ENCODE data around the gene CDC42EP2.
"Not testable (repeated sequence)": the region's sequence is repeated elsewhere in the genome, so short reads cannot be mapped to it uniquely, and the experiment has no call there.

CDC42EP2 gene

DNA sequence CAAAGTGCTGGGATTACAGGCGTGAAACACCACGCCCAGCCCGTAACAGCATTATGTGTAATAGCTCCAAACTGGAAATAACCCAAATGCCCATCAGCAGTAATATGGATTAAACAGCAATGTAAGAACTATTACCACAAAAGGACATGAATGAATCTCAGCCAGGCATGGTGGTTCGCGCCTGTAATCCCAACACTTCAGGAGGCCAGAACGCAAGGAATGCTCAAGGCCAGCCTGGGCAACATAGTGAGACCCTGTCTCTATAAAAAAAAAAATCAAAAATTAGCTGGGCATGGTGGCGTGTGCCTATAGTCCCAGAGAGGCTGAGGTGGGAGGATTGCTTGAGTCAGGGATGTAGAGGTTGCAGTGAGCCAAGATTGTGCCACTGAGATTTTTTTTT is 15.9 kb downstream of the CDC42EP2 start:
- TF ChIP-seq EZH2phosphoT487 (IDR thresholded peaks at IDR 0.05; ENCODE audit: borderline replicate concordance, low read length) (no peak), CTCF (IDR thresholded peaks at IDR 0.05; ENCODE audit: low read depth, low read length, poor library complexity, severe bottlenecking) (no peak)
- no peak overlapping the region for H3K4me2 ChIP-seq (ENCODE audit: low read length)

DNA sequence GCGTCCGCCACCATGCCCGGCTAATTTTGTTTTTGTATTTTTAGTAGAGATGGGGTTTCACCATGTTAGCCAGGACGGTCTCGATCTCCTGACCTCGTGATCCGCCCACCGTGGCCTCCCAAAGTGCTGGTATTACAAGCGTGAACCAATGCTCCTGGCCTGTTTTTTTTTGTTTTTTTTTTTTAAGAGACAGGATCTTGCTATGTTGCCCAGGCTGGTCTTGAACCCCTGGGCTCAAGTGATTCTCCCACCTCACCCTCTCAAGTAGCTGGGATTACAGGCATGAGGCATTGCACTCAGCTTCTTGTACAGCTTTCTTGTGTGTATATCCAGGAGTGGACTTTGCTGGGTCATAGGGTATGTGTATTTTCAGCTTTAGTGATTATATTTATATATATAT is 17.9 kb downstream of the CDC42EP2 start:
- H3K4me3 ChIP-seq (ENCODE audit: low read length); H3K27me3 ChIP-seq (ENCODE audit: control insufficient read depth, low read length); H3K27ac ChIP-seq (ENCODE audit: low read depth, low read length); H3K9me2 ChIP-seq (replicated peaks; ENCODE audit: control insufficient read depth, low read length); H3K4me2 ChIP-seq (ENCODE audit: low read length); H3K9me3 ChIP-seq (ENCODE audit: control insufficient read depth, insufficient read depth, low read length): not testable (repeated sequence)
- H4K20me1 ChIP-seq (ENCODE audit: control insufficient read depth, insufficient read depth, low read depth, low read length): peaks cover 14% of the 10 kb centered on the region; the same call in 1 of the 2 replicates
- peaks cover 13% of the 10 kb centered on the region for H3F3A ChIP-seq (ENCODE audit: control insufficient read depth, insufficient read depth)
- H3K4me1 ChIP-seq (ENCODE audit: control insufficient read depth, low read length): peaks cover 30% of the 10 kb centered on the region
- H3K36me3 ChIP-seq (ENCODE audit: control insufficient read depth, low read length): peaks cover 20% of the 10 kb centered on the region
- peaks cover 38% of the 10 kb centered on the region for H3K79me2 ChIP-seq (ENCODE audit: control insufficient read depth, low read length)

More for the DNA sequence above, 15.9 kb downstream of the CDC42EP2 start:
- peaks cover 13% of the 10 kb centered on the region for H3F3A ChIP-seq (ENCODE audit: control insufficient read depth, insufficient read depth)
- H3K9me2 ChIP-seq (replicated peaks; ENCODE audit: control insufficient read depth, low read length): no peaks in the 10 kb centered on the region
- H3K4me1 ChIP-seq (ENCODE audit: control insufficient read depth, low read length): peaks cover 30% of the 10 kb centered on the region
- H3K4me3 ChIP-seq (ENCODE audit: low read length): no peak overlapping the region
- H3K27me3 ChIP-seq (ENCODE audit: control insufficient read depth, low read length): no peaks in the 10 kb centered on the region
- peaks cover 10% of the 10 kb centered on the region for H3K36me3 ChIP-seq (ENCODE audit: control insufficient read depth, low read length)
- no peak overlapping the region for H3K27ac ChIP-seq (ENCODE audit: low read depth, low read length)
- H4K20me1 ChIP-seq (ENCODE audit: control insufficient read depth, insufficient read depth, low read depth, low read length): peaks cover 9% of the 10 kb centered on the region; the same call in 1 of the 2 replicates
- peaks cover 19% of the 10 kb centered on the region for H3K79me2 ChIP-seq (ENCODE audit: control insufficient read depth, low read length)
- no peaks in the 10 kb centered on the region for H3K9me3 ChIP-seq (ENCODE audit: control insufficient read depth, insufficient read depth, low read length)

DNA sequence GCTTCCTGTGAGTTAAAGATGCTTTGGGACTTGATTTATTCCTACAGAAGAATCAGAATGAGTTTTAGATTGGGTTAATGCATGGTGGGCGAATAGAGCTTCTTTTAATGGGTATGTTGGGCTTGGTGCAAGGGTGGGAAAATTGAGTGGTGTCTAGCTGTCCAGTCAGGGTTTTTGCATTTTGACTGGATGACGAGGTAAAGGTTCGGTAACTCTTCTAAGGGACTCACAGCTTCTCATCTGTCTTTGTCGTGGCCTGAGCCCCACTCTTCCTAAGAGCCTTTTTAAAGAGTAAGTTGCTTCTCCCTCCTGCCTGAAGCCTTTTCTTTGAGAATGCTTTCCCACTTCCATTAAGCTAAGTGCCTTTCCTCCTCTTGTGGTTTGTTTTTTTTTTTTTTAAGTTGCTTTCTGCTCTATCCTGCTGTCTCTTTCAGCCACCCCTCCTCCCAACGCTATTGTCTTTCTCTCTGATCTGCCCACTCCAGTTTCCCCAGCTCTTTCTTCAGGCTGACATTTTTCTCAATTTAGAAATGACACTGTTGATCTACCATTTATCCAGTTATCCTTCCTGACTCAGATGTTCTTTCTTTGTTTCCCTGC is 20.1 kb downstream of the CDC42EP2 start:
- Histone ChIP-seq H3K4me2 (ENCODE audit: low read length) (peak overlapping the region; percentile 70), H3K36me3 (ENCODE audit: control insufficient read depth, low read length) (peaks cover 36% of the 10 kb centered on the region), H3K9me2 (replicated peaks; ENCODE audit: control insufficient read depth, low read length) (no peaks in the 10 kb centered on the region), H3K79me2 (ENCODE audit: control insufficient read depth, low read length) (peaks cover 61% of the 10 kb centered on the region), H4K20me1 (ENCODE audit: control insufficient read depth, insufficient read depth, low read depth, low read length) (peaks cover 14% of the 10 kb centered on the region; the same call in 1 of the 2 replicates), H3K27ac (ENCODE audit: low read depth, low read length) (peak overlapping the region; percentile 48; the same call in 1 of the 2 replicates), H3K9me3 (ENCODE audit: control insufficient read depth, insufficient read depth, low read length) (no peaks in the 10 kb centered on the region), H3F3A (ENCODE audit: control insufficient read depth, insufficient read depth) (peaks cover 10% of the 10 kb centered on the region), H3K4me1 (ENCODE audit: control insufficient read depth, low read length) (peaks cover 19% of the 10 kb centered on the region), H3K4me3 (ENCODE audit: low read length) (peak overlapping the region; percentile 93), H3K27me3 (ENCODE audit: control insufficient read depth, low read length) (no peaks in the 10 kb centered on the region)
- TF ChIP-seq EZH2phosphoT487 (IDR thresholded peaks at IDR 0.05; ENCODE audit: borderline replicate concordance, low read length) (no peak), CTCF (IDR thresholded peaks at IDR 0.05; ENCODE audit: low read depth, low read length, poor library complexity, severe bottlenecking) (no peak)

DNA sequence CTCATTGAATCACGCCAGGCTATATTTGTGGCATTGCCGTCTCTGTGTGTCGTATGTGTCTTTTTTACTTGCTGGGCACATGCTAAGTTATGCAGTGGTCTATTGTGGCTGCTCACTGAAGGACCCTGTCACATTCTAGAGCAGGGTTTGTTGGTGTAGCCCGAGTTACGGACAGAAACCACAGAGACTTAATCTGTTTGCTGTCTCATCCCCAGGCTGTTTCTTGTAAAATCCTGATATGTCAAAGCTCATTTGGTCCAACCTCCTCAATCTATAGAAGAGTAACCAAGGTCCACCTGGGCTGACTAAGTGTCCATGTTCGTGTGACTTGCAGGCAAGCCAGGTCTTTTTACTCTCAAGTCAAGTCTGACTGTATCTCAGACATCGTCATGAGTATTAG is 24.0 kb downstream of the CDC42EP2 start:
- Histone ChIP-seq H3K27ac (ENCODE audit: low read depth, low read length) (no peak overlapping the region), H3K4me3 (ENCODE audit: low read length) (no peak overlapping the region), H3K4me1 (ENCODE audit: control insufficient read depth, low read length) (peaks cover 12% of the 10 kb centered on the region), H3K9me2 (replicated peaks; ENCODE audit: control insufficient read depth, low read length) (no peaks in the 10 kb centered on the region), H3K27me3 (ENCODE audit: control insufficient read depth, low read length) (no peaks in the 10 kb centered on the region), H3K79me2 (ENCODE audit: control insufficient read depth, low read length) (peaks cover 68% of the 10 kb centered on the region), H3K36me3 (ENCODE audit: control insufficient read depth, low read length) (peaks cover 72% of the 10 kb centered on the region), H3K9me3 (ENCODE audit: control insufficient read depth, insufficient read depth, low read length) (no peaks in the 10 kb centered on the region), H3F3A (ENCODE audit: control insufficient read depth, insufficient read depth) (no peaks in the 10 kb centered on the region), H4K20me1 (ENCODE audit: control insufficient read depth, insufficient read depth, low read depth, low read length) (peaks cover 14% of the 10 kb centered on the region; the same call in 1 of the 2 replicates), H3K4me2 (ENCODE audit: low read length) (no peak overlapping the region)
- TF ChIP-seq EZH2phosphoT487 (IDR thresholded peaks at IDR 0.05; ENCODE audit: borderline replicate concordance, low read length) (no peak), CTCF (IDR thresholded peaks at IDR 0.05; ENCODE audit: low read depth, low read length, poor library complexity, severe bottlenecking) (no peak)

Data from DOHH2 (cell line).